Jurkat, Clone E6-1 (cell line): ENCODE data around the gene PRDM15.

Experiments
- DNase-seq: peaks from one replicate; pipeline ENCODE4 v3.0.0-alpha.2; 2011; ENCODE audit warnings: low read depth, low spot score
- H3K4me3 ChIP-seq: 2 replicates; pipeline ENCODE4 v1.5.1; 2011; ENCODE audit warnings: mild to moderate bottlenecking, low read length, control low read depth, moderate library complexity

The PRDM15 gene

DNA sequence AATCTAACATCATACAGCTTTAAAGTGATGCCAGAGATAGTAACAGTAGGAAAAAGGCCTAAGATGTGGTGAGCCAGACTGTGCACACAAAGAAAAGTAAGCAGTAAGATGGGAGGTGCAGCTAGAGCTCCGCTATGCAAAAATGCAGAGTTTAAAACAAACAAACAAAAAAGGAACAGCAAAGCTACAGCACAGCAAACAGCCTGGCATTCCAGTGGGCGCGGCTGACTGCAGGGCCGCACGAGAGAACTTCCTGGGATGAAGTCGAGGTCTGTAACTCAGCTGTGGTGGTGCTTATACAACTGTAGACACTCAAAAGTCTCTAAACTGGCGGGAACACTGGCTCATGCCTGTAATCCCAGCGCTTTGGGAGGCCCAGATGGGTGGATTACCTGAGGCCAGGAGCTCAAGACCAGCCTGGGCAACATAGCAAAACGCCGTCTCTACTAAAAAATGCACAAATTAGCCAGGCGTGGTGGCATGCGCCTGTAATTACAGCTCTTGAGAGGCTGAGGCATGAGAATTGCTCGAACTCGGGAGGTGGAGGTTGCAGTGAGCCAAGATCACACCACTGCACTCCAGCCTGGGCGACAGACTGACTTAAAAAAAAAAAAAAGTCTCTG is 30.1 kb downstream of the PRDM15 start:
- no peak overlapping the region for H3K4me3 ChIP-seq
- no peak for DNase-seq

DNA sequence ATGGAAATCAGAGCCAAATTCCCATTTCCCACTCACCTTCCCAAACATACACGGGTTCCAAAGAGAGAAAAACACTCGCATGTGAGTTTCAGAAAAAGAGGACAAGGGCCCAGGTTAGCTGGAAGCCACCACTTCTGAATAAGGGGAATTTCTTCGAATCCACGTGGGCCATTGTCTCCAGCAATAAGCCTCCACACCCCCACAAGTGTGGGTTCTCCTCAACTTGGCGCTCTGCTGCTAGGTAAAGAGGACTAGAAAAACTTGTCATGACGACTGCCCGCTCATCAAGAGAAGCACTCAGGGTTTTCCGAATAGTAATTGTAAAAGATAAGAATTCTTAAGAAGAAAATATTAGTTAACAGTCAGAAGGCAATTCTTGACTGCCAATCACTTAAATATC is 30.6 kb downstream of the PRDM15 start:
- no peak overlapping the region for H3K4me3 ChIP-seq
- no peak for DNase-seq

DNA sequence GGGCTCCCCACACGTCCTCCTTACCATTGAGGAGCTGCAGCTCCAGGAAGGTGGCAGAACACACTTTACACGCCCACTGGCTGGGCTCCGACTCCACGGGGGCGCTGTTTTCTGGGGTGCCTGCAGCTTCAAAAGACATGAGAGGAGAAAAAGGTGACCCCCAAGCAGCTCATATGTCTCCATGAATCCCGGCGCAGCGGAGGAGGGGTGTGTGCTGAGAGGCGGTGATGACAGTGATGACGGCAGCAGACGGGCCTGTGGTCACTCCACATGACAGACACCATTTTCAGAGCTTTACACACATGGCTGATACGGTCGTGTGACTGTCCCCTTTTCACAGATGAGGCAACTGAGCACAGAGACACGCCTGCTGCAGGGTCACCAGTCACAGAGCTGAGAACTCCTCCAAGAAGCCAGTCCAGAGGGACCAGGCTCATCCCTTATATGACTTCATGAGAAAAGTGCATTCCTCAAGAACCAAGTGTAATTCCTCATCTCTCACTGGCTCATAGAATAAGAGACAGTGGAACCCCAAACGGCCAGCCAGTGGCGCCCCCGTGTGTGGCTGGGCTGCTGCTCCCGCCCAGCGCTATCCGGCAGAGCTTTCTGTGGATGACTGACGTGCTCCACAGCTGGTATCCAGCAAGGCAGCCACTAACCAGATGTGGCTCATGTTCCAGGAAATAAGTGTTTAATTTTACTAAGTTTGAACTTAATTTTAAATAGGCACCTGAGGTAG is 31.9 kb downstream of the PRDM15 start:
- DNase-seq, result no peak
- H3K4me3 ChIP-seq, result no peak overlapping the region

DNA sequence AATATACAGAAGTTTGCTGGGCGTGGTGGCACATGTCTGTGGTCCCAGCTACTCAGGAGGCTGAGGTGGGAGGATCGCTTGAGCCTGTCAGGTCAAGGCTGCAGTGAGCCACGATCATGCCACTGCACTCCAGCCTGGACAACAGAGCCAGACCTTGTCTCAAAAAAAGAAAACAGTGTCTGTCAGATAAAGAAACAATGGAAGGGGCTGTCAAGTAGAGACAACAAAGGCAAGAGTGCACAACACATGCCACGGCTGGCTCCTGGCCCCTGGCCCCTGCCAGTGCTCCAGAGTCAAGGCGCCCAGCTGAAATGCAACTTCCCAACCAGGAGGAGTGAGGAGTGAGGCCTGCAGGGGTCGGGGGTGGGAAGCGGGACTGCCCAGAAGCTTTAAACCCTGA is 32.6 kb downstream of the PRDM15 start:
- no peak overlapping the region for H3K4me3 ChIP-seq

DNA sequence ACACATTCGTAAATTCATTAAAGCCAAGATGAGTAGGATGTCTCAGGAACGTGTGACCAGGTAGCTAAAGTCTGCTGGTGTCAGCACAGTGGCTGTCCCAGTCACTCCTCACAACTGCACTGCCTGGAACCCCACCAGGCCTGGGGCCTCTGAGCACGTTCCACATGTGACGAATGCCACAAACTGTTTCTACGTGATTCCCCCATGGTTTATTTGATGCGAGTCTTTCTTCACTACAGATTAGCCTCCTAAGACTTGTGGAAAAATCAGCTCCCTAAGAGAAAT is 33.2 kb downstream of the PRDM15 start:
- no peak for DNase-seq

More for the DNA sequence above, 32.6 kb downstream of the PRDM15 start:
- no peak for DNase-seq

DNA sequence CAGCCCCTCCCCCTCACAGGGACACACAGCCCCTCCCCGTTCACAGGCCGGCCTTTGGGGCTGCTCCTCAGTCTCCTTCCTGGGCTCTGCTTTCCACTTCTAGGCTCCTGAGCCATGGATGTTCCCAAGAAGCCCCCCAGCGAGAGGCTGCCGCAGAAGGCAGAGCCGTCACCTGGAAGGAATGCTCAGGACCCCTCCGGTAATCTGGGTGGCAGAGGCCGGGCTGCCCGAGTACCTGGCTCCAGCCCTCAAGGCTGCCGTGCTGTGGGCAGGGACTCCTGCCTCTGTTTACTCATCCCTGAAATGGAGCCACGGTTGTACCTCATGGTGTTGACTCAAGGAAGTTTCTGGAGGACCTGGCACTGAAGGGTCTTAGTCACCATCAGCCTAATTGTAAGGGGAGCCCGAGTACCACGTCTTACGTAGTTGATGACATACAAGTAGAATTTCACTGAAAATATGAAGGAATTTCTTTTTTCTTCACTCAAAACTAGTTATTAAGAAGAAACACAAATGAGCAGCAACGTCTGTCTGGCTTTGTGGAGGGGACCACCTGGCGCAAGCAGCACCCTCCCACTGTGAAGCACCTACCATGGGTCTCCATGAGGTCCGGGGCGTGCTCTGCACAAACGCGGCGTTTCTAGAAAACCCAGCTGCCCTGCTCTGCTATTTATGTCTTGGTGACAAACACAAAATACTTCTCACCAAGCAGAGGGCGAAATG is 33.7 kb downstream of the PRDM15 start:
- DNase-seq, result no peak
- no peak overlapping the region for H3K4me3 ChIP-seq

More for the DNA sequence above, 33.2 kb downstream of the PRDM15 start:
- no peak overlapping the region for H3K4me3 ChIP-seq

DNA sequence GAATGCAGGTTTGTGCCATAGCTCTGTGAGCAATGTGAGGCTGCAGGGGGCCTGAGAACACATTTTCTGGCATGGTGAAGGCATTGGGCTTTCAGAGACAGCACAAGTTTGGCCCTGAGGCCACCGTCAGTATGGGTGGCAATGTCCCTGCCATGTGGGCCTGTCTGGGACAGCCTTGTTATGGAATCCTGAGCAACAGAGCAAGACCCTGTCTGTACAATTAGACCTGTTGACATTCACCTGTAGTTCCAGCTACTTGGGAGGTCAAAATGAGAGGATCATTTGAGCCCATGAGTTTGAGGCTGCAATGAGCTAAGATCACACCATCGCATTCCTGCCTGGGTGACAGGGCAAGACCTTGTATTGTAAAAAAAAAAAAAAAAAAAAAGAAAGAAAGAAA is 35.6 kb downstream of the PRDM15 start:
- no peak for DNase-seq
- H3K4me3 ChIP-seq, result no peak overlapping the region

DNA sequence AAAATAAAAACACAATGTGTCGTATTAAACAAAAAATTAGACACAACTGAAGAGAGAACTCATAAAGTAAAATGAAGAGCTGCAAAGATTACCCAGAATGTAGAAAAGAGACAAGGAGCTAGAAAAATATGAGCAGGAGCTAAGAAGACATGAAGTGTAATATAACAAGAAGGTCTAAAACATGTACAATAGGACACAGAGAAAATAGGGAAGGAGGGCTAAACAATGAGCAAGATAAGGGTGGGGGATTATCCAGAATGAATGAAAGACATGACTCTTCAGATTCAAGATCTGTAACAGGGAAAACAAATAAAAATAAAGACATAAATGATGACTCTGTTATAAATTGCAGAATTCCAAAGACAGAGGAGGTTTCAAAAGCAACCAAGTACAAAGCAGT is 38.3 kb downstream of the PRDM15 start:
- DNase-seq, result no peak
- no peak overlapping the region for H3K4me3 ChIP-seq

DNA sequence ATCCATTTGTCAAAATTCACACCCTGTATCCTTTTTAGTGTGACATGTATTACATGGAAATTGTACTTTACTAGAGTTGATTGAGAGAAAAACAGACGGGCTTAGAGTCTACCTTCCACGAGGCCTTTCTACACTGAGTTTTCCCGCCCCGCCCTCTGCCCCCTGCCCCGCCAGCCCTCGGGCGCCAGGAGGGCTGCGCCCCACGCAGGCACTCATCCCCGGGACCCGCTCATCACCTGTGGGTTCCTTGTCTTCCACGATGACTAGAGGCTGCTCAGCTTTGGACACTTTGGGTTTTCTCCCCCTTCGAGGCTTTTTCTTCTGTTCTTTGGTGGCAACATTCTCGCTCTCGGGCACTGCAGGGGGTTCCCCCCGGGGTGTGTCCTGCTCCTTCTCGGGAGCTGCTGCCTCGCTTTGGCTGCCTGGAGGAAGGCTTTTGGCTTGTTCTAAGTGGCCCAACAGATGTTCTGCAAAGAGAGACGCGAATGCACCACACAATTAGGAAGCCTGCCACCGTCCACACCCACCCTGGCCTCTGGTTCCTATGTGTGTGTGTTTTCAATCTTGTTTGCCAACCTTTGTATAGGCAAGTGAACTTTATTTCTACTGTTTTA is 39.6 kb downstream of the PRDM15 start:
- DNase-seq, result no peak
- no peak overlapping the region for H3K4me3 ChIP-seq

DNA sequence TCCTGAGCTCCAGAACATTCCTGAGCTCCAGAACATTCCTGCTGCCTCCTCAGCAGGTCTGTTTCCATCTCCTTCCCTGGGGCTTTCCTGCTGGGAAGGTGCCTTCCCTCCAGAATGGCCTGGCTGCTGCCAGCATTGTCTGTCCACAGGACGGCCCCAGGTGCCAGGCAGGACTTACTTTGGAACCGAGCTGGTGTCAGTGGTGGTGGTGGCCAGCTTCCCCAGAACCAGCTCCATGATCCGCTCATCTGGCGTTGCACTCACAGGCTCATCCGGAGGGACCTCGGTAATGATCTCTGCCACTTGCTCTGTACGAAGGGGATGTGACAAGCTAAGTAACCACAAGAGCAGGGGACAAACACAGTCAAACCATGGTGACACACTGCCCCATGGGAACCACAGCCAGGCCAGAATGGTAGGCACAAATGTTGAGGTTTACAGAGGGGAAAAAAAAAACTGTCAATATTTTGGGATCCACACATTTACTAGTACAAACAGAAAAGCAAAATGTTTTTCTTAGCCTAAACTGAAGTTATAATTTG is 41.3 kb downstream of the PRDM15 start:
- H3K4me3 ChIP-seq, result no peak overlapping the region
- no peak for DNase-seq

DNA sequence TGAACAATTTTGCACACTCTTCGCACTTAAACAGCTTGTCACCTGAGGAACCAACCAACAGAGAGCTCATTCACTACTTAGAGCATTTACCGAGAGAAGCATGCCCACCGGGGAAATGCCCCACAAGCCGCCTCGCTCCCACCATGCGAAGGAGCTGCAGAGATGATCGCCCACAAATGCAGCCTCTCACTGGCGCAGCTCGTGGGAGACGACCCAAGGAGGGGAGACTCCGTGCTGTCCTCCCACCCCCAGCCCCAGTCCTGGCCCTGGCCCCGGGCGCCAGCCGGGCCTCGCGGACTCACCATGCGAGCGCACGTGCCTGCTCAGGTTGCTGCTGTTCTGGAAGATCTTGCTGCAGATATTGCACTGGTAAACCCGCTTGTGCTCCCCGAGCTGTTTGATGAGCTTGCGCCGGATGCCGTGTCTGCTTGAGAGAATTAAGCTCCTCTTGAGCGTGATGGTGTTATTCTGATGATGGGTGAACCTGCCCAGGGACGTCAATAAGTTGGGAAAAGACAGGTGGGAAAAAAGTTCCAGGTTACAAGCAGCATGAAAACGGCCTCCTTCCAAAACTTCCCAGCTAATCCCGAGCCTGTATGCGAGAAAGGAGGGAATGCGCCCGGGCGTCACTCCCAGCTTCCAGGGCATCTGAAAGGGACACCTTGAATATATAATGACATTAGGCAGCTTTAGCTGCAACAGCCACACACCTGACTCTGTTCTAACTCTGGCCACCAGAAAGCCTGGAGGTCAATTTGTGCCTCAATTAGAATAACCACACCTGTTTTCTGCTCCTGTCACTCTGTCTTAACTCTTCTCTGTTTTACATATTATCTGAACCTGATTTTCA is 42.8 kb downstream of the PRDM15 start:
- no peak for DNase-seq
- no peak overlapping the region for H3K4me3 ChIP-seq

DNA sequence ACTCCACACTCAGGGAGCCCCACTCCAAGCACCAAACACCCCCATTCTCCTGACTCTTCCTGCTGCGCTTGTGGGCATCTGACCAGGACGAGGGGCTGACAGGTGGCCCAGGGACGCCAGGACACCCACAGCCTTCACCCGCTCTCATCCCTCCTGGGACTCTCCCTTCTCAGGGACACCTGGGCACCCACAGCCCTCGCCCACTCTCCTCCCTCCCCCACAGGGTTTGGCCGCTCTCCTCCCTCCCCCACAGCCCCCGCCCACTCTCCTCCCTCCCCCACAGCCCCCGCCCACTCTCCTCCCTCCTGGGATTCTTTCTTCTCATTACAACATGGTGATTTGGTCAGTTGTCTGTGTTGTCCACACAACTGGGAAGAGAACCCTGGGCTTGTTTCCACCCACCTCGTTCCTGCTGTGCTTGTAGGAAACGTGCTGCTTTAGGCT is 43.4 kb downstream of the PRDM15 start:
- DNase-seq, result no peak
- no peak overlapping the region for H3K4me3 ChIP-seq

DNA sequence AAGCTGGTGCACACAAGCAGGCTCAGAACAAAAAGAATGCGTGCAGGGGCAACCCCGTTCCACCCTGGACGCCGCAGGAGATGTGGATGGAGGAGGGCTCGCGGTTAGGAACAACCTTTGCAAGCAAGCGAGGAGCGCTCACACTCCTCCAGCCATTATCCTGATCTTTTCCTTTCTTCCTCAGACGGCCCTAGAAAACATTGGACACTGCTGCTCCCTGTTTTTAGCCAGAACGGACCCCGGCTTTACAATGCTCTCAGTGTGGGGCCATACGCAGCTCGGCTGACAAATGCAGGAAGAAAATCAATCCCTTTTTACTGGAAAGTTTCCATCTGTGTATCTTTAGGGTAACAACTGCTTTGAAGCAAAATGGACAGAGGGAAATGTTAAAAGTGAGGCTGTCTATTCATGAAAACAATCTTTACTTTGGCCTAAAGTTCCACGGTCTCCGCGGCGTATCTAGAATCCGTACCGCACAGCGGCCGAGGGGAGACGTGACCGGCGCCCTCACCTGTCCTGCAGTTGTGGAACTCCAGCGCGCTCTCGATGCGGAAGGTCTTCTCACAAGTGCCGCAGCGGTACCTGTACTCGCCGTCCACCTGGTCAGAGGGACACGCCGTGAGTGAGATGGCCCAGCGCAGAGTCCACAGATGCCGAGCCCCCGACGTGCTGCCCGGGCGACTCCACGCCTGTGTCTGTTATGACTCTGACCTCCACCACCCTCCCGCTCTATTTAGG is 44.0 kb downstream of the PRDM15 start:
- no peak overlapping the region for H3K4me3 ChIP-seq
- no peak for DNase-seq

DNA sequence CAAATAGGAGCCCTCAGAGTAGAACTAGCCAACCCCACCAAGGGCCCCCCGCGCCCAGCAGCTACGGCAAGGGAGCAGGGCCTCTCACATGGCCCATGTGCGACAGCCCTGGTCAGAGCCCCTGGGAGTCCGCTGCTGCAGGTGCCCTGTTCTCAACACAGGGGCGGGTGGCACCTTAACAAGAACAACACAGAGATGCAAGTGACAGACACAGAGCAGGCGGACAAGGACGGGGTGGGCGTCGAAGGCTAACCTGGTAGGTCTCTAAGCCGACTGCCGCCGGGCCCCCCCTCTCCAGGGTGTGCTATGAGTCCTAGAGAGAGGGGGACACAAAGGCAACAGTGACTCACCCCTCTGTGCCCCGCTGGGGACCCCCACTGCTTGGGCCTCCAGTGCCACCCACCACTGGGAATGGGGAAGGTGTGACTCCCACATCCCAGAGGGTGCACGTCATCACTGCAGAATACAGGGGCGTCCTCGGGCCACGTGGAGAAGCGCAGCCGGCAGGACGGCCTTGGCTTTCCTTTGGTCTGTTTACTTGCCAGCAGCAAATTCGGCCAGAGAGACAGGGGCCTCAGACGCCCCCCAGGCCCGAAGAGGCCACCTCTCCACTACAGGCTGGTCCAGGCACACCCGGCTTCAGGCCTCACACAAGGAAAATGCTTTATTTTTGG is 44.8 kb downstream of the PRDM15 start:
- DNase-seq, result no peak
- H3K4me3 ChIP-seq, result no peak overlapping the region

DNA sequence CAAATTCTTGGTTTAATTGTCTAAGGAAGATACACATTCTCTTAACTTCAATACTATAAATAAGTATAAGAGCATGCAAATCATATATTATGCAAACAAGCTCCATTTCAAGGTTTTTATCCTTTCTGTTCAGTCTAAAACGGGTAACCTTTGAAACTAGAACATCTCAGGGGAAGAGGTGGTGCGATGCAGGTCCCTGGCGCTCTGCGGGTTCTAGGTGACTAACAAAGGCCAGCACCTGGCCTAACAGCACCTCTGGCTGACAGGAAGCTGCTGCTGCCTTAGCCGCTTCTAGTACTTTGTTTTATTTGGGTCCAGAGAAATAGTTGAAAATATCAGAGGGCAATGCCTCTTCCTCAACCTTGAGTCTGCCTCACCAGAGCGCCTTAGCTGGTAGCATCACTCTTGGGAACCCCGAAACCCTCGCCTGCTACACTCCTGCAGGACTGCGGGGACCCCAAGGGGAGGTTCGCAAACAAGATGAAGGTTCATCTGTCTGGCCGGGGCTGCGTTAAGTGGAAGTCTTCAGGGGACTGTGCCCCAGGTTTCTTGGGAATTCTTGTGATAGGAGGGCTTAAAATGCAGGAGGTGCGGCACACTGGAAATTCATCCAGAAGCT is 45.5 kb downstream of the PRDM15 start:
- no peak for DNase-seq
- H3K4me3 ChIP-seq, result no peak overlapping the region

DNA sequence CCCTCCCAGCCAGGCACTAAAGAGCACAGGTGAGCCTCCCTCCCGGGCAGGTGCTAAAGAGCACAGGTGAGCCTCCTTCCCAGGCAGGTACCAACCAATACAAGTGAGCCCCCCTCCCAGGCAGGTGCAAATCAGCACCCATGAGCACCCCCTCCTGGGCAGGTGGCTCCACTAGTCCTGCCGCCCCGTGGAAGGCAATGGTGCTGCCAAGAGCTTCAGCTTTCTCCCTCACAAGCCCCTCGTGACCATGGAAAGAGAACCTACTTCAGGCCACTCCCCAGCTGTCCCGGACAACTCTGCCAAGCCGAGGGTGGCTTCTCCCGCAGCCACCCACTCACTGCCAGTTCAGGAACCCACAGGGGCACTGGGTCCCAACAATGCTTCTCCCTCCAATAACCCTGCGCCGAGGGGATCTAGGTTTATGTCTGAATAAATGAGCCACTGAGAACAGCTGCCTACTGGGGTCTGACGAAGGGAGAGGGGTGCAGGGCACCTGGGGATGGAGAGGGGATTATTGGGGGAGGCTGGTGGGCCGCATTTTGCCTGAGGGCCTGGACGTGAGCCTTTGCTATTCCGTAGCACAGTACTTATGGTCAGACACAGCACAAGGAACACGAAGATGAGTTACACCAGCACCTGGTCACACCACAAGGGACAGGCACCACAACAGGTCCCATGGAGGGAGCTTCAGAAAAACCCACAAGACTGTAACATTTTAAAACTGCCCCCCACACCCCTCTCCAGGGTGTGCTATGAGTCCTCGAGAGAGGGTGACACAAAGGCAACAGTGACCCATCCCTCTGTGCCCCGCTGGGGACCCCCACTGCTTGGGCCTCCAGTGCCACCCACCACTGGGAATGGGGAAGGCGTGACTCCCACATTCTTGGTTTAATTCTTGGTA is 46.3 kb downstream of the PRDM15 start:
- H3K4me3 ChIP-seq, result no peak overlapping the region
- no peak for DNase-seq
